ENCODE results near the gene CRYBB2.
"Not testable (repeated sequence)": the region's sequence is repeated elsewhere in the genome, so short reads cannot be mapped to it uniquely, and the experiment has no call there.

CRYBB2 gene

GRCh38 chr22:25219211-25219689 lies at the start of gene CRYBB2:
Gene CRYBB2 (plus strand): TSS chr22:25219639. CDS start chr22:25221430, 1,791 bp downstream.
- no peak for DNase-seq (ENCODE audit: low read depth in 4 of 4, low spot score in 1 of 4)

GRCh38 chr22:25170426-25170980 lies 48.9 kb upstream of the CRYBB2 start:
- no peak for DNase-seq (ENCODE audit: low read depth in 4 of 4, low spot score in 1 of 4)

GRCh38 chr22:25172153-25172552 lies 47.3 kb upstream of the CRYBB2 start:
- peak in 2 of 4 experiments; percentile 4 to 7 for DNase-seq (ENCODE audit: low read depth in 4 of 4, low spot score in 1 of 4)

GRCh38 chr22:25174156-25174887 lies 45.1 kb upstream of the CRYBB2 start:
- DNase-seq (ENCODE audit: low read depth in 4 of 4, low spot score in 1 of 4), result no peak

GRCh38 chr22:25174888-25175411 lies 44.5 kb upstream of the CRYBB2 start:
- no peak for DNase-seq (ENCODE audit: low read depth in 4 of 4, low spot score in 1 of 4)

- no peak for DNase-seq (ENCODE audit: low read depth in 4 of 4, low spot score in 1 of 4)
Measured at GRCh38 chr22:25176175-25176574, 43.3 kb upstream of the CRYBB2 start.

- DNase-seq (ENCODE audit: low read depth in 4 of 4, low spot score in 1 of 4), result no peak
Measured at GRCh38 chr22:25176799-25177198, 42.6 kb upstream of the CRYBB2 start.

GRCh38 chr22:25177226-25177625 lies 42.2 kb upstream of the CRYBB2 start:
- no peak for DNase-seq (ENCODE audit: low read depth in 4 of 4, low spot score in 1 of 4)

- no peak for DNase-seq (ENCODE audit: low read depth in 4 of 4, low spot score in 1 of 4)
Measured at GRCh38 chr22:25177895-25178294, 41.5 kb upstream of the CRYBB2 start.

GRCh38 chr22:25178348-25178747 lies 41.1 kb upstream of the CRYBB2 start:
- not testable (repeated sequence) for DNase-seq (ENCODE audit: low read depth in 4 of 4, low spot score in 1 of 4)

GRCh38 chr22:25178869-25179631 lies 40.4 kb upstream of the CRYBB2 start:
- DNase-seq (ENCODE audit: low read depth in 4 of 4, low spot score in 1 of 4), result not testable (repeated sequence)

- DNase-seq (ENCODE audit: low read depth in 4 of 4, low spot score in 1 of 4), result no peak
Measured at GRCh38 chr22:25182131-25183110, 37.0 kb upstream of the CRYBB2 start.

- DNase-seq (ENCODE audit: low read depth in 4 of 4, low spot score in 1 of 4), result no peak
Measured at GRCh38 chr22:25183949-25184619, 35.4 kb upstream of the CRYBB2 start.

- no peak for DNase-seq (ENCODE audit: low read depth in 4 of 4, low spot score in 1 of 4)
Measured at GRCh38 chr22:25186140-25186539, 33.3 kb upstream of the CRYBB2 start.

- no peak for DNase-seq (ENCODE audit: low read depth in 4 of 4, low spot score in 1 of 4)
Measured at GRCh38 chr22:25187469-25187868, 32.0 kb upstream of the CRYBB2 start.

GRCh38 chr22:25192406-25192805 lies 27.0 kb upstream of the CRYBB2 start:
- DNase-seq (ENCODE audit: low read depth in 4 of 4, low spot score in 1 of 4), result no peak

- DNase-seq (ENCODE audit: low read depth in 4 of 4, low spot score in 1 of 4), result no peak
Measured at GRCh38 chr22:25193130-25193529, 26.3 kb upstream of the CRYBB2 start.

GRCh38 chr22:25193548-25193947 lies 25.9 kb upstream of the CRYBB2 start:
- DNase-seq (ENCODE audit: low read depth in 4 of 4, low spot score in 1 of 4), result no peak

GRCh38 chr22:25196326-25196725 lies 23.1 kb upstream of the CRYBB2 start:
- DNase-seq (ENCODE audit: low read depth in 4 of 4, low spot score in 1 of 4), result no peak

- no peak for DNase-seq (ENCODE audit: low read depth in 4 of 4, low spot score in 1 of 4)
Measured at GRCh38 chr22:25197340-25197739, 22.1 kb upstream of the CRYBB2 start.

Data from stimulated activated CD4-positive, alpha-beta T cell treated with anti-CD3 and anti-CD28 coated beads, Interleukin-1b, Interleukin-23, amount 100 ng/mL, for 24 hours (primary cell).